ENCODE data around the gene HYAL1. TPM values are rescaled to one million over a fixed set of nuclear protein-coding genes. Genes with fewer than 3 reads are reported as not detected.

HYAL1 gene
- total and polyA plus RNA-seq, 4 donors, result 1.6 to 51.2 (median 26.2) TPM

- peaks cover 0 to 60% (median 36%) of the 10 kb centered on the region in 5 donors for H3K4me1 ChIP-seq (ENCODE audit: control insufficient read depth in 5 of 5, insufficient read depth in 5 of 5, low read length in 5 of 5)
- peaks cover 0 to 15% (median 11%) of the 10 kb centered on the region in 3 donors for H3K27me3 ChIP-seq (ENCODE audit: control insufficient read depth in 3 of 3, insufficient read depth in 3 of 3, low read length in 2 of 3)
- peak overlapping the region; percentile 55 to 70 for H3K27ac ChIP-seq (ENCODE audit: low read depth in 1 of 2, low read length in 1 of 2)
- H3K36me3 ChIP-seq (ENCODE audit: control insufficient read depth in 4 of 4, insufficient read depth in 4 of 4, low read length in 4 of 4), result peaks cover 0 to 1% (median 0%) of the 10 kb centered on the region in 4 donors
- WGBS, 2 donors, result 52 to 80% methylated on average over 4 of the region's 4 CpGs
- no peak overlapping the region for H3K4me3 ChIP-seq
- DNase-seq, result no peak
- H3K9ac ChIP-seq (ENCODE audit: insufficient read depth in 1 of 2, low read length in 2 of 2), result peak overlapping the region; percentile 66 to 83
- ATAC-seq (ENCODE audit: insufficient read depth, low FRiP score), result no peak
- TF ChIP-seq, protein P1, sequence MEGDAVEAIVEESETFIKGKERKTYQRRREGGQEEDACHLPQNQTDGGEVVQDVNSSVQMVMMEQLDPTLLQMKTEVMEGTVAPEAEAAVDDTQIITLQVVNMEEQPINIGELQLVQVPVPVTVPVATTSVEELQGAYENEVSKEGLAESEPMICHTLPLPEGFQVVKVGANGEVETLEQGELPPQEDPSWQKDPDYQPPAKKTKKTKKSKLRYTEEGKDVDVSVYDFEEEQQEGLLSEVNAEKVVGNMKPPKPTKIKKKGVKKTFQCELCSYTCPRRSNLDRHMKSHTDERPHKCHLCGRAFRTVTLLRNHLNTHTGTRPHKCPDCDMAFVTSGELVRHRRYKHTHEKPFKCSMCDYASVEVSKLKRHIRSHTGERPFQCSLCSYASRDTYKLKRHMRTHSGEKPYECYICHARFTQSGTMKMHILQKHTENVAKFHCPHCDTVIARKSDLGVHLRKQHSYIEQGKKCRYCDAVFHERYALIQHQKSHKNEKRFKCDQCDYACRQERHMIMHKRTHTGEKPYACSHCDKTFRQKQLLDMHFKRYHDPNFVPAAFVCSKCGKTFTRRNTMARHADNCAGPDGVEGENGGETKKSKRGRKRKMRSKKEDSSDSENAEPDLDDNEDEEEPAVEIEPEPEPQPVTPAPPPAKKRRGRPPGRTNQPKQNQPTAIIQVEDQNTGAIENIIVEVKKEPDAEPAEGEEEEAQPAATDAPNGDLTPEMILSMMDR (IDR thresholded peaks at IDR 0.05; ENCODE audit: control extremely low read depth, extremely low read depth), result no peak
- no peaks in the 10 kb centered on the region for H3K9me3 ChIP-seq (ENCODE audit: control insufficient read depth in 4 of 4, insufficient read depth in 3 of 4, low read length in 3 of 4)
These were observed 33.9 kb downstream of the HYAL1 start for GRCh38 chr3:50269460-50269859.

- 44 to 73% methylated on average over 19 to 21 of the region's 21 CpGs for WGBS, 2 donors
- H3K27ac ChIP-seq (ENCODE audit: low read depth in 1 of 2, low read length in 1 of 2), result peak within 1 kb of the TSS; percentile 91 to 93
- H3K27me3 ChIP-seq (ENCODE audit: control insufficient read depth in 3 of 3, insufficient read depth in 3 of 3, low read length in 2 of 3), result peaks cover 0 to 10% (median 5%) of the 10 kb centered on the region in 3 donors
- H3K4me3 ChIP-seq, result no peak within 1 kb of the TSS
- H3K9me3 ChIP-seq (ENCODE audit: control insufficient read depth in 4 of 4, insufficient read depth in 3 of 4, low read length in 3 of 4), result no peaks in the 10 kb centered on the region
- TF ChIP-seq, protein P1 (IDR thresholded peaks at IDR 0.05; ENCODE audit: control extremely low read depth, extremely low read depth), result no peak
- H3K36me3 ChIP-seq (ENCODE audit: control insufficient read depth in 4 of 4, insufficient read depth in 4 of 4, low read length in 4 of 4), result peaks cover 0 to 1% (median 0%) of the 10 kb centered on the region in 4 donors
- peak; percentile 34 for ATAC-seq (ENCODE audit: insufficient read depth, low FRiP score)
- H3K4me1 ChIP-seq (ENCODE audit: control insufficient read depth in 5 of 5, insufficient read depth in 5 of 5, low read length in 5 of 5), result peaks cover 0 to 65% (median 35%) of the 10 kb centered on the region in 5 donors
- peak; percentile 39 to 63 (median 60) for DNase-seq
- H3K9ac ChIP-seq (ENCODE audit: insufficient read depth in 1 of 2, low read length in 2 of 2), result peak within 1 kb of the TSS; percentile 66 to 83
These were observed 34.5 kb downstream of the HYAL1 start, which contains the start of gene SEMA3B for GRCh38 chr3:50268703-50269451. Gene SEMA3B (plus strand): TSS chr3:50269147. CDS start chr3:50269241, 94 bp downstream.

DNA sequence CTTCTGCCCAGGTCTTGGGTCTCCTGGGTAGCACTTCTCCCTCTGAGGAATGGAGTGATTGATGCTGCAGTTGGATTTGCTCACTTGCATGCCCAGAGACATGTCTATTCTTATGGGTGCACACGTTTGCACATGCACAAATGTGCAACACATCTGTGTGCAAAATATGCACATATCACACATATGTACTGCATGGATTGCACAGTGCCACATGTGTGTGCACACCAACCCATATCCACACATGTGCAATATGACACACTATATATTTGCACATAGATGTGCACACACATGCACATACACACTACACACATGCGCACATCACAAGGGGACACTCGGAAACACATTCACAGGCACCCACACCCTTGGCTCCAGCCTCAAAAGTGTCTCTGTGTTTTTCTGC, 35.1 kb downstream of the HYAL1 start:
- H3K36me3 ChIP-seq (ENCODE audit: control insufficient read depth in 4 of 4, insufficient read depth in 4 of 4, low read length in 4 of 4), result peaks cover 0 to 1% (median 0%) of the 10 kb centered on the region in 4 donors
- H3K9me3 ChIP-seq (ENCODE audit: control insufficient read depth in 4 of 4, insufficient read depth in 3 of 4, low read length in 3 of 4), result no peaks in the 10 kb centered on the region
- H3K27ac ChIP-seq (ENCODE audit: low read depth in 1 of 2, low read length in 1 of 2), result peak overlapping the region; percentile 70 to 91
- H3K4me1 ChIP-seq (ENCODE audit: control insufficient read depth in 5 of 5, insufficient read depth in 5 of 5, low read length in 5 of 5), result peaks cover 0 to 68% (median 31%) of the 10 kb centered on the region in 5 donors
- peak overlapping the region in 1 of 2 donors; percentile 62 for H3K9ac ChIP-seq (ENCODE audit: insufficient read depth in 1 of 2, low read length in 2 of 2)
- TF ChIP-seq, protein P1 (IDR thresholded peaks at IDR 0.05; ENCODE audit: control extremely low read depth, extremely low read depth), result no peak
- ATAC-seq (ENCODE audit: insufficient read depth, low FRiP score) (no peak), DNase-seq (peak in 1 of 3 donors; percentile 12)
- 41 to 79% methylated on average over 3 of the region's 3 CpGs for WGBS, 2 donors
- peaks cover 0 to 5% (median 2%) of the 10 kb centered on the region in 3 donors for H3K27me3 ChIP-seq (ENCODE audit: control insufficient read depth in 3 of 3, insufficient read depth in 3 of 3, low read length in 2 of 3)
- H3K4me3 ChIP-seq, result no peak overlapping the region
